ENCODE measurements around the gene PSRC1. TPM values are rescaled to one million over a fixed set of nuclear protein-coding genes. Genes with fewer than 3 reads are reported as not detected.
"Not testable (repeated sequence)": the region's sequence is repeated elsewhere in the genome, so short reads cannot be mapped to it uniquely, and the experiment has no call there.

The PSRC1 gene
- total and polyA plus RNA-seq, 12 donors, result 0.52 to 13.2 (median 2.5) TPM

DNA sequence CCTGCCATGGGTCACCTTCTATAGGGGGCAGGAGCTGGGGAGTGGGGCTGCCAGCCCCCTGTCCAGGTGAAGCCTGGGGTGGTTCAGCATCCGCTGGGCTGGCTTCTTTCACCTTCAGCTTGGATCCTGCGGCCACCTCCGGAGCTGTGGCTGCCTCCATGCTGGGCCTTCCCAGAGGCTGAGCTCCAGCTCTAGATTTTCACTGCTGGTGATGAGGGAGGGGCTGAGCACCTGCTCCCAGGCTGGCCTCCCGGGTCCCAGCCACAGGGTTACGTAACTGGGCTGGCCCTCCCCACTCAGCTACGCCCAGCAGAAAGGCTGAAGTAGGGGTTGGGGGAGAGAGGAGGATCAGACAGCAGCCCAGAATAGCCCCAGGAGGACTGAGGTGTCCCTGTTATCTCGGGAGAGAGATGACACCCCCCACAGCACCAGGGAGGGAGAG lies 23.9 kb upstream of the PSRC1 start, which contains the start of gene MYBPHL:
Gene MYBPHL (minus strand): TSS at position 180 of the 442 bp plus-strand sequence. CDS start 20 bp downstream, at position 160.
- no peaks in the 10 kb centered on the region for H3K36me3 ChIP-seq (replicated peaks in 1 of 2)
- H3K4me1 ChIP-seq (replicated peaks in 1 of 2), result peaks cover 0 to 28% of the 10 kb centered on the region in 2 donors
- 55 to 68% (median 58%) methylated on average over 4 to 7 of the region's 7 CpGs for WGBS, 4 donors
- TF ChIP-seq, protein P1, sequence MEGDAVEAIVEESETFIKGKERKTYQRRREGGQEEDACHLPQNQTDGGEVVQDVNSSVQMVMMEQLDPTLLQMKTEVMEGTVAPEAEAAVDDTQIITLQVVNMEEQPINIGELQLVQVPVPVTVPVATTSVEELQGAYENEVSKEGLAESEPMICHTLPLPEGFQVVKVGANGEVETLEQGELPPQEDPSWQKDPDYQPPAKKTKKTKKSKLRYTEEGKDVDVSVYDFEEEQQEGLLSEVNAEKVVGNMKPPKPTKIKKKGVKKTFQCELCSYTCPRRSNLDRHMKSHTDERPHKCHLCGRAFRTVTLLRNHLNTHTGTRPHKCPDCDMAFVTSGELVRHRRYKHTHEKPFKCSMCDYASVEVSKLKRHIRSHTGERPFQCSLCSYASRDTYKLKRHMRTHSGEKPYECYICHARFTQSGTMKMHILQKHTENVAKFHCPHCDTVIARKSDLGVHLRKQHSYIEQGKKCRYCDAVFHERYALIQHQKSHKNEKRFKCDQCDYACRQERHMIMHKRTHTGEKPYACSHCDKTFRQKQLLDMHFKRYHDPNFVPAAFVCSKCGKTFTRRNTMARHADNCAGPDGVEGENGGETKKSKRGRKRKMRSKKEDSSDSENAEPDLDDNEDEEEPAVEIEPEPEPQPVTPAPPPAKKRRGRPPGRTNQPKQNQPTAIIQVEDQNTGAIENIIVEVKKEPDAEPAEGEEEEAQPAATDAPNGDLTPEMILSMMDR (IDR thresholded peaks at IDR 0.05), result no peak
- H3K27ac ChIP-seq, result peak within 1 kb of the TSS in 2 of 5 donors; percentile 5 to 65
- no peaks in the 10 kb centered on the region for H3K27me3 ChIP-seq
- H3K4me3 ChIP-seq, result no peak within 1 kb of the TSS
- no peak for DNase-seq
- no peaks in the 10 kb centered on the region for H3K9me3 ChIP-seq (replicated peaks in 1 of 3)
- intact Hi-C loops (cut with DNase I), result no loop called here

DNA sequence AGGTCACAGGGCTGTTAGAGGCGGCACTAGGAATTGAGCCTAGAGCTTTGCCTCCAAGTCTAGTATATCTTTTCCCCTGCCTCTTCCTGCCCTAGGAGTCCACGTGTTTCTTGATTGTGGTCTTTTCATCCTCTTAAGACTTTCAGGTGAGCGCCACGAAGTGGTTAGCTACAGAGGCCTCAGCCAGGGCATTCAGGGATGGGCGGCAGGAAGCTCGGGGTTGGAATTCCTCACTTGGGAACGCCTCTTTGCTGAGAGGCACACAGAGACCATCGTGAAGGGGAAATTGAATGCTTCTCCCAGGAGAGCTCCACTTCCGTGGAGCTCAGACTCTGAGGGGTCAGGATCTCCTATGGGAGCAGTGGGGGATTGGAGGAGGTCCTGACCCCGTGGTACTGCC lies 23.0 kb upstream of the PSRC1 start:
- H3K9me3 ChIP-seq (replicated peaks in 1 of 3); H3K36me3 ChIP-seq (replicated peaks in 1 of 2); H3K4me3 ChIP-seq; DNase-seq; H3K27me3 ChIP-seq; intact Hi-C loops (cut with DNase I): not testable (repeated sequence)
- 35 to 54% (median 50%) methylated on average over 7 to 10 of the region's 10 CpGs for WGBS, 4 donors
- H3K27ac ChIP-seq, result peak overlapping the region in 1 of 5 donors; percentile 65
- peaks cover 0 to 28% of the 10 kb centered on the region in 2 donors for H3K4me1 ChIP-seq (replicated peaks in 1 of 2)

DNA sequence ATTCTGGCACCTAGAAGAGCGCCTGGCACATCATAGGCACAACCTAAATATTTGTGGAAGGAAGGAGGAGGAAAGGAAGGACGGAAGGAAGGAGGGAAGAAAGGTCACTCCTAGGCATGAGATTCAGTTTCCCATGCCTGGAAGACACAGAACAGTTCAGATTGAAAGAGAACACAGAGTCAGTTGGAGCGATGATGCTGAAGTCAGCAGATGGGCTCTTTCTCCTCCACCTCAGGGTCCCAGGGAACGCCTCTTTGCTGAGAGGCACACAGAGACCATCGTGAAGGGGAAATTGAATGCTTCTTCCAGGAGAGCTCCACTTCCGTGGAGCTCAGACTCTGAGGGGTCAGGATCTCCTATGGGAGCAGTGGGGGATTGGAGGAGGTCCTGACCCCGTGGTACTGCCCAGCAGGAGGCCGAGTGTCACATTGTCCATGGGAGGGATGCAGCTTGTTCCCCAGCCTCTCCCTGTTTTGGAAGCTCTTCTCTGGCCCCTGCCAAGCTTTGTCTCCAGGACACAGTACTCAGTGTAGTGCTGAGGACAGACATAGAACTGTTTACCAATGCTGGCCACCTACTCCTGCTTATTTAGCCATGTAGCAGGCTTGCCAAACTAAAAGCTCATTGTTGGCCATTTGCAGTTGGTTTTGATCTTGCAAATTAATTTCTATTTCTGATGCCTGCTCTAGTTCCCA lies 21.4 kb upstream of the PSRC1 start:
- intact Hi-C loops (cut with DNase I), result no loop called here
- TF ChIP-seq, protein P1 (IDR thresholded peaks at IDR 0.05), result no peak
- no peak for TF ChIP-seq POLR2A (IDR thresholded peaks at IDR 0.05)
- Histone ChIP-seq H3K4me1 (replicated peaks in 1 of 2) (peaks cover 0 to 33% of the 10 kb centered on the region in 2 donors), H3K27ac (no peak overlapping the region), H3K9me3 (replicated peaks in 1 of 3) (no peaks in the 10 kb centered on the region), H3K27me3 (no peaks in the 10 kb centered on the region), H3K4me3 (no peak overlapping the region), H3K36me3 (replicated peaks in 1 of 2) (no peaks in the 10 kb centered on the region)
- 63 to 78% (median 72%) methylated on average over 6 to 8 of the region's 8 CpGs for WGBS, 4 donors
- DNase-seq, result no peak

DNA sequence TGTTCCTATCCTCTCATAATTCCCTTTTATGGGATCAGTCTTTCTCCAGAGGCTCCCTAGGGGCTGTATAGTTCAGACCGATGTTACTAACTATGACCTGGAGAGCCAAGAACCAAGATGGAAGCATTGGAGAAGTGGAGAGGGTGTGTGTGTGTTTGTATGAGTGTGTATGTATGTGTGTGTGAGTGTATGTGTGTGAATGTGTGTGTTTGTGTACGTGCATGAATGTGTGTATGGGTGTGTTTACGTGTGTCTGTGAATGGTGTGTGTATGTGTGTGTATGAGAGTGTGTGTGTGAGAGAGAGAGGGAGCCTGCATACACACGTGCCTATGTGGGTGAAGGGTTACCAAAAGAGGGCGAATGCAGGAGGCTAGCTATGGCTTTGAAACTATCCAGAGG lies 18.9 kb upstream of the PSRC1 start:
- no peak for DNase-seq
- peaks cover 0 to 38% of the 10 kb centered on the region in 2 donors for H3K4me1 ChIP-seq (replicated peaks in 1 of 2)
- H3K4me3 ChIP-seq, result no peak overlapping the region
- WGBS, 4 donors, result 85 to 89% (median 88%) methylated on average over 5 of the region's 5 CpGs
- intact Hi-C loops (cut with DNase I), result no loop called here
- H3K9me3 ChIP-seq (replicated peaks in 1 of 3), result no peaks in the 10 kb centered on the region
- H3K27ac ChIP-seq, result no peak overlapping the region
- H3K27me3 ChIP-seq, result no peaks in the 10 kb centered on the region
- no peaks in the 10 kb centered on the region for H3K36me3 ChIP-seq (replicated peaks in 1 of 2)
- TF ChIP-seq, protein P1 (IDR thresholded peaks at IDR 0.05), result no peak
- TF ChIP-seq POLR2A (IDR thresholded peaks at IDR 0.05), result no peak
